Skin of body (tissue), 2 donors: ENCODE measurements around the gene OXA1L. TPM values are rescaled to one million over a fixed set of nuclear protein-coding genes. Genes with fewer than 3 reads are reported as not detected.
"Not testable (repeated sequence)": the region's sequence is repeated elsewhere in the genome, so short reads cannot be mapped to it uniquely, and the experiment has no call there.

Experiments
- DNase-seq: peaks from one replicate; lab custom pipeline; 2025; lab: John Stamatoyannopoulos, UW
- total RNA-seq: library from RNA; depleted of rRNA; stranded (reverse); fragments of >200 nt; gene quantifications from one replicate; pipeline ENCODE4 v1.2.3, GENCODE V29; 2014

OXA1L gene
- total RNA-seq = 52.7 TPM

DNA sequence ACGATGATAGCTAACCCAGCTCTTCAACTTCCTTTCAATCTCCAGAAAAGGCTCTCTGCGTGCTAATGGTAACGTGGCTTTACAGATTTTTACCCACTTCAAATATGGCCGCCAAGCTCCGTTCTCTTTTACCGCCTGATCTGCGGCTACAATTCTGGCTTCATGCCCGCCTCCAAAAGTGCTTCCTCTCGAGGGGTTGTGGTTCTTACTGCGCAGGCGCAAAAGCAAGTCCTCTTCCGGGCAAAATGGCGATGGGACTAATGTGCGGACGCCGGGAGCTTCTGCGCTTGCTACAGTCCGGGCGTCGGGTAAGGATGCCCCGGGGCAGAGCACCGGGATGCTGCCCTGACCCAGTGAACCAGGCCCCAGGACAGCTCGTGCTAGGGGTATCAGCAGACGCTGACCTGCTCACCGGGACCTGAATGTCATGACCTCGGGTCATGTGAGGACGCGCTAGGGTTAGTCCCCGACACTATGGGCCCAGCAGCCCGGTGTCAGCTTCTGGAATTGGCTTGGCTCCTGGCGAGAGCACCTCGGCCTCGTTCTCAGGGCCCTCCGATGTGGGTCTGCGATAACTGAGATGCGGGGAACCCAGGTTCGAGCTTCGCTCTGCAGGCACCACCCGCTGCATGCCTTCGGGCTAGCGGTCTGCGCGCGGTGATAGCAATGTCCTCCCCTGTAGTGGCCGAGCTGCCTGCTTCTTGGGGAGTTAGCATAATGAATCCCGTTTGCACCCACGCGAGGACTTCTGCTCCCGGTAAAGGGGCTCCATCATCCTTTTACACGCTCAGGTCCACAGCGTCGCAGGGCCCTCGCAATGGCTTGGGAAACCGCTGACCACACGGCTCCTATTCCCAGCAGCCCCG, at the start of gene OXA1L:
TSS of gene OXA1L (plus strand) at position 232 of the 866 bp plus-strand sequence. CDS start at position 246, 14 bp downstream.
- DNase-seq = peak; percentile 96

DNA sequence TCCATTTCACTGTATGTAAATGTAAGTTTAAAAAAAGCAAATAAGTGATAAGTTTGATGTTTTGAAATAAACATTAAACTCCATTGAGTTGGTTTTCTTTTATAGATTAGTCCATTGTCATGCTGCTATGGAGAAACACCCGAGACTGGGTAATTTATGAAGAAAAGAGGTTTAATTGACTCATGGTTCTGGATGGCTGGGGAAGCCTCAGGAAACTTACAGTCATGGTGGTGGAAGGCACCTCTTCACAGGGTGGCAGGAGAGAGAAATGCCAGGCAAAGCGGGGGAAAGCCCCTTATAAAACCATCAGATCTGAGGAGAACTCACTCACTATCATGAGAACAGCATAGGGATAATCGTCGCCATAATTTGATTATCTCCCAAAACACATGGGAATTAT, 48.4 kb upstream of the OXA1L start:
- no peak for DNase-seq

DNA sequence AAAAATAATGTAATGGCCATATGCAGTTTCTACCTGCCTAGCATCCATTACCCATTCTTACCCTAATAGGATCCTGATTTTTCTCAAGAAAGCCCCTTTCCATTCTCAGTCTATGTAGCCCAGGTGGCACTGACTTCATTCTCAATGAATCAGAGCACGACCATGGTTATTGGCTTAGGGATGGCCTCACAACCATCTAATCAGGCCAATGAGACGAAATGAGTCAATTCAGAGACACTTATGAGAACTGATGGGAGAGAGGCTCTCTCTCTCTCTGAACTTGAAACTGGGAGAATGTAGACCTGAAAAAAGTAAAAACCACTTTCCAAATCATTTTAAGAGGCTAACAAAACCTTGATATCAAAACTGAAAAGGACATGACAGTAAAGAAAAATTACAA, 45.3 kb upstream of the OXA1L start:
- no peak for DNase-seq

DNA sequence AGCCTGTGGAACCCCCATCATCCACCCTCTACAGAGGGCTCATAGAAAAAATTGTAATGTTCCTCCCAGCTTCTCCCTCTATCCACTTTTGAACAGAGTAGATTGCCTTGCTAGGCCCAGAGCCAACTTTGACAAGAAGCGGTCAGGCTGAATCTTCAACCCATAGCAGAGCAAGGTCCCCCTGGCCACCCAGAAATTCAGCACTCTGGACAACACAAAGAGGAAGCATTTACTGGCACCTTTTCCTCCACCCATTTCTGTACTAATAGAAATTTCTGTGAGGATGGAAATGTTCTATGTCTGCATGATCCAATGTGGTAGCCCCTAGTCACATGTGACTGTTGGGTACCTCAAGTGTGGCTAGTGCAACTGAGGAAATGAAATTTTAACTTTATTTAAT, 42.7 kb upstream of the OXA1L start:
- no peak for DNase-seq

DNA sequence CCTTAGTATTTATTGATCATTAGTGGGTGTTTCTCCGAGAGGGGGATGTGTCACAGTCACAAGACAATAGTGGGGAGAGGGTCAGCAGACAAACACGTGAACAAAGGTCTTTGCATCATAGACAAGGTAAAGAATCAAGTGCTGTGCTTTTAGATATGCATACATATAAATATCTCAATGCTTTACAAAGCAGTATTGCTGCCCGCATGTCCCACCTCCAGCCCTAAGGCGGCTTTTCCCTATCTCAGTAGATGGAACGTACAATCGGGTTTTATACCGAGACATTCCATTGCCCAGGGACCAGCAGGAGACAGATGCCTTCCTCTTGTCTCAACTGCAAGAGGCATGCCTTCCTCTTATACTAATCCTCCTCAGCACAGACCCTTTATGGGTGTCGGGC, 41.6 kb upstream of the OXA1L start:
- not testable (repeated sequence) for DNase-seq

DNA sequence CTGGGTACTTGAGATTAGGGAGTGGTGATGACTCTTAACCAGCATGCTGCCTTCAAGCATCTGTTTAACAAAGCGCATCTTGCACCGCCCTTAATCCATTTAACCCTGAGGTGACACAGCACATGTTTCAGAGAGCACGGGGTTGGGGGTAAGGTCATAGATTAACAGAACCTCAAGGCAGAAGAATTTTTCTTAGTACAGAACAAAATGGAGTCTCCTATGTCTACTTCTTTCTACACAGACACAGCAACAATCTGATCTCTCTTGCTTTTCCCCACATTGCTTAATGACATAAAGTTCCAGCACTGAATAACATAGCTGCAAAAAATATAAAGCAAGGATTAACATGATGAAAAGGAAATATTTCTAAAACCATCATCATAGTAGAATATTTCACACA, 41.1 kb upstream of the OXA1L start:
- DNase-seq = not testable (repeated sequence)

DNA sequence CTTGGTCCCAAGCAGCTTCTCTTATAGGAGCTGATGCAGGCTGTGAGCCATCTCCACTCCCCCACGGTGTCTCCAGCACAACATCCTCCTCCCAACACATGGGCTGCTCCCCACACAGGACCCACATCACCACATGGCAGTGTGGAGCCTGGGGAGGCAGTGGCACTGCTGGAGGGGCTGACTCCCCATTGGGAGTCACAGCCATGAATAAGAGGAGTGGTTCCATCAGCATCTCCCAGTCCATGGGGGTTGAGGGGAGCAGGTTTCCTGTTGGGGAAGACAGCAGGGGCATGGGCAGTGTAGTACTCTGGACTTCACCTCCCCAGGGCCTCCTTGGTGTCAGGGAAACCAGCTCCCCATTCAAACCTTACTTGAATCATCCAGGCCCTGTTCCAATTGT, 40.5 kb upstream of the OXA1L start:
- no peak for DNase-seq

DNA sequence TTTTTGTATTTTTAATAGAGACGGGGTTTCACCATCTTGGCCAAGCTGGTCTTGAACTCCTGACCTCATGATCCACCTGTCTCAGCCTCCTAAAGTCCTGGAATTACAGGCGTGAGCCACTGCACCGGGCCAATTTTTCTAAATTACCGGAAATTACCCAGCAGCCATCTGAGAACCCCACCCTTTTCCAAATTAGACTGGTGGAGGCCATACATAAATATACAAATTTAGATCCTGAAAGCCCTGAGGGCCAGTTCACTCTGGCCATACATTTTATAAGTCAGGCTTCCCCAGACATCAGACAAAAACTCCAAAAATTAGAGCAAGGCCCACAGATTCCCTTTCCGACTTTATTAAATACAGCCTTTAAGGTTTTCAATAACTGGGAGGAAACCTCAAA, 34.4 kb upstream of the OXA1L start:
- not testable (repeated sequence) for DNase-seq

DNA sequence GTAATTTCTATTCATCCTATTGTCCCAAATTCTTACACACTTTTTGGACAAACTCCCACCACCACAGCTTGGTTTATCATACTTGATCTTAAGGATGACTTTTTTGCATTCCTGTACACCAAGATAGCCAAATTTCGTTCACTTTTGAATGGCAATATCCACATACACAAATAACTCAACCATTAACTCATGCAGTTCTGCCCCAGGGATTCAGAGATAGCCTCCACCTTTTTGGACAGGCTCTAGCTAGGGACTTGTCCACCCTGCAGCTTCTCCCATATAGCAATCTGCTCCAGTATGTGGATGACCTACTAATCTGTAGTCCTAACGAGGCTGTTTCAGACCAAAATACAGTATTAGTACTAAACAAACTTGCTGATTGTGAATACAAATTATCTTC, 32.7 kb upstream of the OXA1L start:
- no peak for DNase-seq

DNA sequence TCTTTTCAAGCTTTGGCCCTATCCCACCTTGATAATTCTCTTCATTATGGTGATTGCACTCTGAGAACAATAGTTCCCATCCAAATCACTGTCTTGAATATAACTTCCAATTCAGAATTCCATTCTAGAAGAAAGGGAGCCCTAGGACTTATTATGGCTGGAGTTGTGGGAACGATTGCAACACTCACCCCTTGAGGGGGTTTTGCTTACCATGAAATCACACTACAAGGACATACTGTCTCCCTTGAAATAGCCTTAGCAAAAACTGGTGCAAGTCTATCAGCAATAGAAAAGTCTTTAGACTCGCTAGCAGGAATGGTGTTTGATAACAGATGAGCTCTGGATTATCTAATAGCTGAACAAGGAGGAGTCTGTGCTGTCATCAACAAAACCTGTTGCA, 31.4 kb upstream of the OXA1L start:
- DNase-seq = no peak

DNA sequence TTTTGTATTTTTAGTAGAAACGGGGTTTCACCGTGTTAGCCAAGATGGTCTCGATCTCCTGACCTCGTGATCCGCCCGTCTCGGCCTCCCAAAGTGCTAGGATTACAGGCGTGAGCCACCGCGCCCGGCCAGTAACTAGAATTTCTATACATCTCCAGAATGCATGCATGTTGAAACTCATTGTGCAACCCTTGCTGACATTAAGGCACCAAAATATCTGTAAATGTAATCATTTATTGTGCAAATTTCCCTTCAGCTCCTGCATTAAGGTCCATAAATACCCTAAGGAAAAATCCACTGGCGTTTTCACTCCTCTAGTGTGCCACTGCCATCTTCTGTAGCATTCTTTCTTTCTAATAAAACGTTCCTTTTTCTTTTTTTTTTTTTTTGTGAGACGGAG, 30.1 kb upstream of the OXA1L start:
- not testable (repeated sequence) for DNase-seq

DNA sequence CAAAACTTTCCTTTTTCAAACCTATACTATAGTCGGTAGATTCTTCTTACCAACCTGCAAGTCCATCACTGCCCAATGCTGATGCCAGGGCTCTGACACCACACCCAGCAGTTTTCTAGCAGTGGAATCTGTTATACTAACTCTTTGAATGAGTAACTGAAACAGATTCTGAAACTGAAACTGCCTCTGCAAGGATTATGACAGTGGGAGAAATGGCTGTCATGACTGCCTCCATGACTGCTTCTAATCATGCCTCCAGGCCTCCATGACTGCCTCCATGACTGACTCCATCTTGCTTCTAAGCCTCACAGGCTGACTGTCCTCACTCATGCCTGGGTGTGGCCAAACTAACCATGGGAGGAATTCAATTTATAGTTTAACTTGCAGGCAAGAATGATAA, 29.4 kb upstream of the OXA1L start:
- no peak for DNase-seq

DNA sequence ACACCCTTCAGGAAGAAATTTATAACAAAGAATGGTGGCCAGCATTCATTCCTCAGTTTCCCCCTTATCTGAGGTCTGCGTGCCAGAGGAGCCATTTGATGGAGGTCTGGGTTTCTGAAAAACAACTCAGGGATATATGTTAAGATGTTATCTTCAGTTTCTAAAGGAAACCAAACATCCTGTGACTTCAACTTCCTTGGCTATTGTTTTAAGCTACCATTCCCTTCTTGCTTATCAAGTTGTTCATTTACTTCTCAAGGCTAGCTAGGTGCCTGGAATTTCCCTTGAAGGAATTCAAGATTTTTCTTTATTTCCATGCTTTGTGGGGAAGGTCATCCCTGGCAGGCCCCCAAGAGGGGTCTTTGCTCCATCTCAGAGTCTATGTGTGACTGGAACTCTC, 27.1 kb upstream of the OXA1L start:
- DNase-seq = no peak

DNA sequence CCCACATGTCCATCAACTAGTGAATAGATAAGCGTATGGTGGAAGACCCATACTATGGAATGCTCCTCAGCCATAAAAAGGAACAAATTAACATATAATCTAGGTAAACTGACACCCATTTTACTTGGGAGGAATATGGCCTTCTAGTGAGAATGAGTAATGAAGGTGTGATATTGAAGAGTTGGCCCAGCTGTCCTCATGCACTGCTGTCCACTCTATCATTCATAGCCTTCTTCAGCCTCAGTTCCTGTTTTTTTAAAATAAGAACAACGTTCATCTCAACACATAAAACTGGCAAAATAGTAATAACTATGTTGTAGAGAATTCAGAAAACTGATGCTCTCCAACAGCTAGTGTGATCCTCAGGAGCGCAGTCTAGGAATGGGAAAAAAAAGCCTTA, 26.5 kb upstream of the OXA1L start:
- DNase-seq = no peak

DNA sequence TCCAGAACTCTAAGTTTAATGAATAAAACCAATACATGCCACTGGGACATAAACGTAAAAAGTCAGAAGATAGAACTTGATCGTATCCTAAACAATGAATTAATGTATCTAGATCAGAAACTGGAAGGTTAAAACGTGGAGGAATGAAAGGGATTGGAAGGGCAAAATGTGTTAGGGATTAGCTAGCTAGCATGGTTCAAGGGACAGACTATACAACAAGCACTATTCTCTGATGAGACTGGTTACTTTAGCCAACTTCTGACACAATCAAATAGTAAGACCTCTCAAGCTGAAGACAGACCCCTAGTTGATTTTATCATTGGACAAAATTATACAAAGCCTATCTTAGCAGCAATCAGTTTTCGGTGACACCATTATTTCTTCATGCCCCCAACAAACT, 18.7 kb upstream of the OXA1L start:
- DNase-seq = no peak

DNA sequence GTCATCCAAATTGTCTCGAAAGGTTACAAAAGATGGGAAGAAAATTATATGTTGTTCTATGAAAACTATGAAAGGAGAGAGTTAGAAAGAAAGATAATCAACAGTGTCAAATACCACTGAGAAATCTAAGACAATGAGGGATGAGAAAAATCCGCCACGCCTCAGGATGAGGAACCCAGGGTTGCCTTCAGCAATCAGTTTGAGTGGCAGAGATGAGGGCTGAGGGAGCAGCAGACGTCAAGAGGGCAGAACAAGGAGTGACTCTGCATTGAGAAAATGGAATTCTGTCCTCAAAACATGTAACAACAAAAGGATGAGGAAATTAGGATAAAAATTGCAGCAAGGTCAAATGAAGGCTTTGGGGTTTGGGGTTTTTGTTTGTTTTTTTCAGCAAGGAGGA, 18.3 kb upstream of the OXA1L start:
- DNase-seq = no peak

DNA sequence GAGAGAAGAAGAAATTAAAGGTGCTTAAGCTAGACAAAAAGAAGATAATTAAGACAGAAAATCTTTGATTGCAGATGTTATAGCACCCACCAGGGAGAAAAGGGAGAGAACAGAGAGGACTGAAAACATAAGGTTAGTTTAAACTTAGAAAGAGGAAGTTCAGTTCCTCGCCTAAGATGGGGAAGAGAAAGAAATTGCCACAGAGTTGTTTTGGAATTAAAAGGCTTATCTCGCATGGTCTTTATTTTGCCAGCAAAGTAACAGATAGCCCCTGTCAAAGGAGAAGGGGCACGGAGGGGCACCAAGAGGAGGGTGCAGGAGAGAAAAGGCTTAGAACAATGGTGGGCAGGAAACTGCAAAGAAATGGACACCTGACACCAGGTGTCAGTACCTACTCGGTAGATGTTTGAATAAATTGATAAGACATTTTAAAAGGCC, 17.8 kb upstream of the OXA1L start:
- DNase-seq = no peak

DNA sequence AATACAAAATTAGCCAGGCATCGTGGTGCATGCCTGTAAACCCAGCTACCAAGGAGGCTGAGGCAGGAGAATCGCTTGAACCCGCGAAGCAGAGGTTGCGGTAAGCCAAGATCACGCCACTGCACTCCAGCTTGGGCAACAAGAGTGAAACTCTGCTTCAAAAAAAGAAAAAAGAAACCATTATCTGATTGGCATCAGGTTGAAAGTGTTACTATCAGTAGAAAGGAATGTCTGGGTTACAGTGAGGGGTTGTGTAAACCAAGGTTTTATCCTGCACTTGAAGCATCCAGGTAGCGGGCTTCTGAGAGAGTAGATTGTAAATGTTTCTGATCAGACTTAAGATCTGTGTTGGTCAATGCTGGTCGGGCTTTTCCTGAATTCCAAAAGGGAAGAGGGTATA, 14.1 kb upstream of the OXA1L start:
- DNase-seq = no peak

DNA sequence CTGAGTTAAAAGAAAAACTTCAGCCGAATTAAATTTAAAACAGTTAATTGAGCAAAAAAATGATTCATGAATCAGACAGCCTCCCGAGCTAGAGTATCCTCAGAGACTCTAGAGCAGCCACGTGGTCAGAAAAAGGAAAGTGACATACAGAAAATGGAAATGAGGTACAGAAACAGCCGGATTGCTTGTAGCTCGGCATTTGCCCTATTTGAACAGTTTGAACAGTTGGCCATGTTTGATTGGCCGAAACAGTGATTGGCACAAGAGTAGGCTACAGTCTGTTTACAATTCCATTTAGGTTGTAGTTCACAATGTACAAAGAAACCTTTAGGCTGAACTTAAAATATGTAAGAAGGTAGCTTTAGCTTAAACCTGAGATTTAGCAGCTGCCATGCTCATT, 12.9 kb upstream of the OXA1L start:
- no peak for DNase-seq

DNA sequence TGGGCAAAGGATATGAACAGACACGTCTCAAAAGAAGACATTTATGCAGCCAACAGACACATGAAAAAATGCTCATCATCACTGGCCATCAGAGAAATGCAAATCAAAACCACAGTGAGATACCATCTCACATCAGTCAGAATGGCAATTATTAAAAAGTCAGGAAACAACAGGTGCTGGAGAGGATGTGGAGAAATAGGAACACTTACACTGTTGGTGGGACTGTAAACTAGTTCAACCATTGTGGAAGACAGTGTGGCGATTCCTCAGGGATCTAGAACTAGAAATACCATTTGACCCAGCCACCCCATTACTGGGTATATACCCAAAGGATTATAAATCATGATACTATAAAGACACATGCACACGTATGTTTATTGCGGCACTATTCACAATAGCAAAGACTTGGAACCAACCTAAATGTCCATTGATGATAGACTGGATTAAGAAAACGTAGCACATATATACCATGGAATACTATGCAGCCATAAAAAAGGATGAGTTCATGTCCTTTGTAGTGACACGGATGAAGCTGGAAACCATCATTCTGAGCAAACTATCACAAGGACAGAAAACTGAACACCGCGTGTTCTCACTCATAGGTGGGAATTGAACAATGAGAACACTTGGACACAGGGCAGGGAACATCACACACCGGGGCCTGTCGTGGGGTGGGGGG, 8.4 kb upstream of the OXA1L start:
- DNase-seq = not testable (repeated sequence)

DNA sequence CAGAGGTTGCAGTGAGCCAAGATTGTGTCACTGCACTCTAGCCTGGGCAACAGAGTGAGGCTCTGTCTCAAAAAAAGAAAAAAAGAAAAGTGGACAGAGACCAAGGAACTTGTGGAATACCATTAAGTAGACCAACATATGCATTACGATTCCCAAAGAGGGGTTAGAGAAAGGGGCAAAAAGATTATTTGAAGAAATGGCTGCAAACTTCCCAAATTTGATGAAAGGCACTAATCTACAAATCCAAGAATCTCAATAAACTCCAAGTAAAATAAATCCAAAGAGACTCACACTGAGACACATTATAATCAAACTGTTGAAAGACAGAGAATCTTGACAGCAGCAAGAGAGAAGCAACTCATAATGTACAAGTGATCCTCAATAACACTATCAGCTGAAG, 4.8 kb upstream of the OXA1L start:
- DNase-seq = no peak

DNA sequence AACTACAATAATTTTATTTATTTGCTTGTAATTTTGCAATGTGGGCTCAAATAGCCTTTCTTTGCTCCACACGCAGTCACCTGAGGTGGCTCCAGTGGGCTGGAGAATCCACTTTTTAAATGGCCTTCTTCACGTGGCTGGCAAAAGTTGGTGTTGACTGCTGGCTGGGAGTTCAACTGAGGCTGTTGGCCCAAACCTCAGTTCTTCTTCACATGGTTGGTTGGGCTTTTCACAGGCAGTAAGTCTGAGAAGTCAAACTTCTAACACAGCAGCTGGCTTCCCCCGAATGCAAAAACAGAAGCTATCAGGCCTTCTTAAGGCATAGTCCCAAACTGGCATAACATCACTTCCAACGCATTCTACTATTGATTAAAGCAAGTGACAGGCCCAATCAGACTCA, 2.1 kb upstream of the OXA1L start:
- no peak for DNase-seq

DNA sequence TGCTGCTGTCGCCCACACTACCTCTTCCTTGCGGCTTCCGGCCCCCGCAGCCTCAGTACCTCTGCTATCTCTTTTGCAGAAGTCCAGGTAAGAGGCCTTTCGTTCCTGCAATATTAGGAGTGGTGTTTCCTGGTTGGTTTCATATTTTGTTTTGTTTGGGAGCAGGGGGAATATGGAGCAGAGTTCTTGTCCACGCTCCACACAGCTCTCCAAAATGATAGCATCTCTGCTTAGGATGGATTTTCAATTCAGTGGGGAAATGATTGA, 768 bp downstream of the OXA1L start:
- no peak for DNase-seq
